Measurements from ENCODE around the gene FAM184B.
"Not testable (repeated sequence)": the region's sequence is repeated elsewhere in the genome, so short reads cannot be mapped to it uniquely, and the experiment has no call there.

The FAM184B gene

DNA sequence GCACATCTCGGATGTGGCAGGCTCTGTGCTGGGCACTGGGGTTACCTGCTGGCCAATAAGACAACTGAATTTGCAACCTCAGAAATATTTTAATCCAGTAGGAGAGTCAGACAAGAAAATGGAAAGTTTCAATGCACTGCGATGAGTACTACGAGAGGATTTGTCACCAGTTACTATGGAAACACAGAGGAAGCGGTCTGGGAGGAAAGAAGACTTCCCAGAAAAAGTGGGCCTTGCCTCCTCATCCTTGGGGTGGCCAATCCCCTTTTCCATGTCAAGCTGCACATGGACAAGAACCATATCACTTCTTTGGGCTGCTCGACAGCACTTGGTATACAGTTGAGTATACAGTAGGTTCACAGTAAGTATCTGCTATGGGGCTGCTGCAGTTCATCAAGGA lies 67.6 kb downstream of the FAM184B start:
- DNase-seq, result no peak

DNA sequence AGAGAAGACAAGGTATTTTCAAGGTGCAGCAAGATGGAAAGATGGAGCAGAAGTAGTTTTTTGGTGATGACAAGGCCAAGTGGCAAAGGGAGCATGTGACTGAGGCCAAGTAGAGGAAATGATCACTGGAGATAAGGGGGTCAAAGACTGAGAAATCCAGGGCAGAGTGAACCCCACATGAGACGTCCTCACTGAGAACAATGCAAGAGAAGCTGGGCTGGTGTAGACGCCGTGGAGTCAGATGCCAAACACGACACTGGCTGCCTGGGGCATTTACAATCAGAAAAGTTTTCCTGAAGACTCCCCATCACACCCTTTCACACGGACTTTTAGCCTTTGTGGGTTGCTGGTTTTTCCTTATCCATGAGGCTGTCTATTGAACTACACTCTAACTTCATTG lies 69.3 kb downstream of the FAM184B start:
- DNase-seq, result no peak

DNA sequence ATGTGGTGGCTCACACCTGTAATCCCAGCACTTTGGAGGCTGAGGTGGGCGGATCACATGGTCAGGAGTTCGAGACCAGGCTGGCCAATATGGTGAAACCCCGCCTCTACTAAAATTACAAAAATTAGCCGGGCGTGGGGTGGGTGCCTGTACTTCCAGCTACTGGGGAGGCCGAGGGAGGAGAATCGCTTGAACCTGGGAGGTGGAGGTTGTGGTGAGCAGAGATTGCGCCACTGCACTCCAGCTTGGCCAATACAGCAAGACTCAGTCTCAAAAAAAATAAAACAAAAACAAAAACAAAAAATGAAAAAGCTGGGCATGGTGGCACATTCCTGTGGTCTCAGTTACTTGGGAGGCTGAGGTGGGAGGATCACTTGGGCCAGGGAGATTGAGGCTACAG lies 70.2 kb downstream of the FAM184B start:
- not testable (repeated sequence) for DNase-seq

DNA sequence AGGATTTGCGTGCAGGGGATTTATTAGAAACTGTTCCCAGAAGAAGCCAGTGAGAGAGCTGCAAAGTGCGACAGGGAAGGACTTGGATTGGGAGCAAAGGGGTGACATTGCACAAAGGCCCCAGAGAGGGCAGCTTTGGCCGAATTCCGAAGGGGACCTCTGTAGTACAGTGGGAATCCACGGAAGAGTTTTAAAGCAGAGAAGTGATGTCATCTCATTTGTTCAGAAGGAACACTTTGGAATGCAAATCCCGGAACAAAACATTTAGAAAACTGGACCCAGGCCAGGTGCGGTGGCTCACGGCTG lies 71.7 kb downstream of the FAM184B start:
- DNase-seq, result no peak

DNA sequence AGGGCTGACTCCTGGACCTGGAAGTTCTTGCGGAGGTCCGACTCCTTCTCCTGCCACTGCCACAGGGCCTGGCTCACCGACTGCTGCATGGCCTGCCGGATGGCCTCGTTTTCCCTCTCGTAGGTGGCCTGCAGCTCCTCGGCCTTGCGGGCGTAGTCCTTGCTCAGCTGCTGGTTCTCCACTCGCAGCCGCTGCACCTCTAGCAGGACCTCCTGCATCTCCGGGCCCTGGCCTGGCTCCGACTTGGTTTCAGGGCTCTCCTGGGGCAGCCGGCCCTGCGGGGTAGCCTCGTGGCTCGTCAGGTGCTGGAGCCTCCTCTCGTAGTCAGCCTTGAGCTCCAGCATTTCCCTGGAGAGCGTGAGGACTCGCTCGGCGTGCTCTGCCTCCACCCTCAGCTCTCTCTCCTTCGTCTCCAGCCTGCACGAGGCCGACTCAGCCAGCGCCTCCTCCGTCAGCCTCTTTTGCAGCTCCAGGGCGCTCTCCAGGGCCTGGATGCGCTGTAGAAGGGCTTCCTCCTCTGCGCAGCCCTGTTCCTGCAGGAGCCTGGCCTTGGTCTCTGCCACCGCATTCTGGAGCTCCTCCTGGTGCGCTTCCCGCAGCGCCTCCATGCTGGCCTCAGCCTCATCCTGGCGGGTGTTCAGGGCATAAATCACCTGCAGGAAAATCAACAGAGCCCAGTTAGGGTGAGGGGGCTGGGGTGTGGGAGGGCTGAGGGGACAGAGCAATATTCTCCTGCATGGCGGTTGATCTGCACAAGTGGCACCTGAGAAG lies 72.2 kb downstream of the FAM184B start:
- no peak for DNase-seq

DNA sequence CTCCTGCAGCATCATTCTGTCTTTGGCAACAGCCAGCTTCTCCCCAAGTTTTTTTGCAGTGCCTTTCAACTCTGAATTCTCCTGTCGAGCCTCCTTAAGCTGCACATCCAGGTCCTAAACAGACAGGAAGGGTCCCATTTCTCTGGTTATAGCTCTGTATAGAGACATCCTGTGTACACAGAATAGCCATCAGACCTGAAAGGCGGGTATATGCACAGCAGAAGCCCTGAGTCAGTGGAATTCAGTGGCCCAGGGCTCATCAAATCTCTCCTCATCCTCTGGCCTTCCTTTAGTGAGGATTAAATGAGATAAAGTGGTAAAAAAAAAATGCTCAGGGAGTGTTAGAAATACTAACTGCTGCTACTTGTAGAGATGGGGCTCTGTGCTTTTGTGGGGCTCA lies 73.8 kb downstream of the FAM184B start:
- DNase-seq, result no peak

DNA sequence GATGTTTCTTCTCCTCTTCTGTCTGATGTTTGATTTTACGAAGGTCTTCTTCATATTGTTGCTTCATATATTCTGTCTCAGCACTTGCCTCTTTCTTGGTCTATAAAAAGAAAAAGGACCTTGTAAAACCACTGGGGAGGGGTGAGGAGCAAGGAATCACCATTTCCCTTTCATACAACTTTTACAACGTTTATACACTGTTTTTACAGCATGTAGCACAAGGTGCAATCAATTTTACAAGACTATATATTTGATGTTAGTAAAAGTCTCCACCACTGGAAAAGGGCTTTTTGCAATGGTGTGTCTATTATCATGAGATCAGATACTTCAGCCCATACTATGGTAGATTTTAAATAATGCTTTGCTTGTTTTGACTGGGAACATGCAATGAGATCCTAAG lies 76.3 kb downstream of the FAM184B start:
- no peak for DNase-seq

DNA sequence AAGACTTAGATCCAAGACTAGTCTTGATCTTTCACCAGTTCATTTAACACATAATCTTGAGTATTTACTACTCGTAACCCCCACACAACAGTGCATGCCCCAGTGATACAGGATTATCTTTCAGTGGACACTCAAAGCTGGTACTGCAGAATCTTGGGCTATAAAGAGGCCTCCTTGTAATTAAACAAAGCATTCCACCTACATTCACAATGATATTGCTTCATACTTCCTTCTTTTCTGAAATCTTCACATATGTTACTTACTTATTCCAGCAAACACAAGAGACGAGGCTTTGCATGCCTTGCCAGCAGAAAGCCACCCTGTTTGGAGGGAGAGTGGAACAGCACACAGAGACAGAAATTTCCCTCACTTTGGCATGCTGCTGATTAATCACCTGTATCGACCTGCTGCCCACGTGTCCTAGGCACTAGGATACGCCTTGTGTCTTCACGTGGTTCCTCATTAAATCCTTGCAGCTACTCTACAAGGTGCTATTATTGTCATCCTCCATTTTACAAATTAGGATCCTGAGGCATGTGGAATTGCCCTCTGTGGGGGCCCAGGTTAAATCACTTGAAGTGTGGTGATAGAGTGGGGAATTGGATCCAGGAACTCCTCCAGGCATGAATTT lies 77.3 kb downstream of the FAM184B start:
- DNase-seq, result no peak

DNA sequence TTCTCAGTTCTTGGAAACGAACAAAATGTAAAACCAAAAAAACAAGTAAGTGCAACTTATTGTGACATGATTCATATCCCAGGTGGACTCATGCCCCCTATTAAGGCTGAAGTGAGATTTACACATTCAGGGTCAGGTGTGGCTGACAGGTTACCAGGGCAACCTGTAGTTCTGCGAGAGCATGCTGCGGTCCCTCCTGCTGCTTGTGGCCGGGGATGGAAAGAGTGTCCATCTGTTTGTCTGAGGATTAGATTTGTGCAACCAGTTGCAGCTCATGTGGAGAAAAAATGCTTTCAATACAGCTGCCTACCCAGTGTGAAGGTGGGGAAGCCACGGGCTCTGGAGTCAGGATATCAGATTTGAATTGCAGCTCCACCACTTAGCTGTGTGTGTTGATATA lies 78.8 kb downstream of the FAM184B start:
- no peak for DNase-seq

DNA sequence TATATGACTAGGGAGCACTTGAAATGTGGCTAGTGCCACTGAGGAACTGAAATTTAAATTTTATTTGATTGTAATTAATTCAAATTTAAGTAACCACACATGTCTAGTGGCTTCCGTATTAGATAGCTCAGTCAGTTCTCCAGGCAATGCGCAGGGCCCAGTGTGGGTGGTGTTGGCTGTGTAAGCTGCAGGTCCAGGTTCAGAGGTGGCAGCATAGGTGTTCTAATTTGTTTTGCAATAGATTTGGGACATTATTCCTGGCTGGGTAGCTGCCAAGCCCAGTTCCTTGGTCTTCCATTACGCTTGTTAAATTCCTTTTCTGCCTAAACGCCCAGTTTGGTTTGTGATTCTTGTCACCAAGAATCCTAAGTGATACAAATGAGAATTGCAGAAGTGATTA lies 79.5 kb downstream of the FAM184B start:
- DNase-seq, result no peak

DNA sequence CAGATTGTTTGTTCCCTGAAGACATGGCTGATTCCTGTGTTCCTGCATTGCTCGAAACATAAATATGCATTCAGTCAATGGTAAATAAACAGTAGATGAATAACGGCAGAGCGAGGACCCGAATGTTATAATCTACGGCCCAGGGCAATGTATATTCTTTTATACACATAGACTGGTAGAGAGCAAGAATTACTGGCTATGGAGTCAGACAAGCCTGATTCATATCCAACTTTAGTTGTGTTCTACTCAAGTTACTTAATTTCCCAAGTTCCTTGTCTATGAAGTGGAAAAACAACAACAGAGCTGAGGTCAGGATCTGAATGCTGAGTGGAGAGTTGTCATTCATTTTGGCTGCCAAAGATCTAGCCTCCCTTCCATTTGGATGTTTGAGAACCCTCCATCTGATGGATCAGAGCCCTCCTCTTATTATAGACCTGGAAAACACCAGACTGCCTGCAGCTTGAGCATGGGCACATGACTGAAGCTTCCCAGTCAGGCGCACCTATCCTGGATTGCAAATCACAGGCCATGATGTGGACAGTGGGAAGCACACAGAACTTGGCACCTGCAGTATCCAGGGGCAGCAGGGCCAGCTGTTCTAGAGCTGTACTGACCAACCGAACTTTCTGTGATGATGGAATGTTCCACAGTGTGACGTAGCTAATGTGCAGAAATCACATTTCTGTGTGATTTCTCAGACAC lies 80.1 kb downstream of the FAM184B start:
- DNase-seq, result no peak

DNA sequence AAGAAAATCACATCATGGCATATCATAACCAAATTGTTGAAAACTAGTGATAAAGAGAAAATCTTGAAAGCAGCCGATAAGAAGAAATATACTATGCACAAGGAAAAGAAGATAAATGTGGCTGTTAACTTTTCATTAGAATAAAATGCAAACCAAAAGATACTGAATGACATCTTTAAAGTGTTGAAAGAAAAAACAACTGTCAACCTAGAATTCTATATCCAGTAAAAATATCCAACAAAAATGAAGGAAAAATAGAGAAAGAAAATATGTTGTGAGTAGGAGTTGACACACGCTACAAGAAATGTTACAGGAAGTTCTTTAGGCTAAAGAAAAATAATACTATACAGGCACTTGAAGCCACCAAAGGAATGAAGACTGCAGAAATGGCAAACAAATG lies 82.0 kb downstream of the FAM184B start:
- no peak for DNase-seq

DNA sequence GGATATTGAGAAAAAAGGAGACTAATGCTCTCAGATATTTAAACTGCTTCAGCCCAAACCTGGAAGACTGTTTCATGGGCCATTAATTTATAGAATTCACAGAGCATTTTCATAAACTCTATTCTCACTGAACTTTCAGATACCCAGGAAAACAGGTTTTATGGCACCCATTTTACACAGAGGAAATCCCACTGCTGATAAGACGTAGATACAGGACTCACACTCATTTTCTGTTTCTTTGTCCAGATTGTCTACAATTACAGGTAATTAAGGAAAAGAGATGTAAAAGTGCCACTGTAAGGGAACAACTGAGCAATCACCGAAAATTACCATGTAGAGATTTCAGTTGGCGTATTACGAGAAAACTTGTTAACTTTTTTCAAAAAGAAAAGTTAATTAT lies 83.3 kb downstream of the FAM184B start:
- DNase-seq, result no peak

DNA sequence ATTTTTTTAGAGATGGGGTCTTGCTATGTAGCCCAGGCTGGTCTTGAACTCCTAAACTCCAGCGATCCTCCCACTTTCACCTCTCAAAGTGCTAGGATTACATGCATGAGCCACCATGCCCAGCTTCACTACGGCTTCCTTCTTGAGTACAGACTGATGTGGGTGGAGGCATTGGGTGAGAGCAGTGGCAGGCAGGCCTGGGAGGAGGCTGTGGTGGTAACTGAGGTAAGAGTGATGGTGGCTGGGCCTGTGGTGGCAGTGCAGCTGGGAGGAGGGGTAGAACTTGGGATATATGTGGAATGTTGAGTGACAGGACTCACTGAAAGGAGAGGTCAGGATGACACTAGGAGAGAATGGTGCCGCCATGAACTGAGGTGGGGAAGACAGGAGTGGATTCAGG lies 86.1 kb downstream of the FAM184B start:
- DNase-seq, result no peak

DNA sequence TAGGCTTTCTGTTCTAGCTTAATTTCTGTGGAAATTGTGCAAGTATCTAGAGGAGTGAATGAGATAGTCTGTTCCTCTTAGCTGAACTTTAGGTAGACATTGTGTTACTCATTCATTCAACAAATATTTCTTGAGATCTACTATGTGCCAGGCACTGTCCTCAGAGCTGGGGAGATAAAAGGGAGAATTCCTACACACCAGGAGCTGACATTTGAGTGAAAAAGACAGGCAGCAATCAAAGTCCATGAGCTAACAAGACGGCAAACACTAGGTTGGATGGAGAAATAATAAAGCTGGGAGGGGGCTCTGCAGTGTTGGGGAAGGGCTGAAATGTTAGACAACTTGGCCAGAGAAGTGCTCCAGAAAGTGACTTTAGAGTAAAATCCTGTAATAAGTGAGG lies 86.9 kb downstream of the FAM184B start:
- no peak for DNase-seq

DNA sequence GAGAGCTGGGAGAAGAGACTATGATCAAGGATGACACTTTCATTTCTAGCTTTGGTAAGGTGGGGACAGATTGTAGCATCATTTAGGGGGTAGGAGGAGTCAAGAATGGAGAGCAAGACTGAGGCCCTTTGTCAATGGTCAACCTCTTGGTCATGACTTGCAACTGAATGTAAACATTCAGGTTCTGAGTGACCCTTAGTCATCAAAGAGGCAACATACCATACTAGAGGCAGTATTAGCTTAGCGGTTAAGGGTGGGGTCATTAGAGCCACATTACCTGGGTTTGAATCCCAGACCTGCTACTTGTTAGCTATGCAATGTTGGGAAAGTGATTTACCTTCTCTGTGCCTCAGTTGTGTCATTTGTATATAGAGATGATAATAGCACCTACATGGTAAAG lies 90.5 kb downstream of the FAM184B start:
- DNase-seq, result no peak

DNA sequence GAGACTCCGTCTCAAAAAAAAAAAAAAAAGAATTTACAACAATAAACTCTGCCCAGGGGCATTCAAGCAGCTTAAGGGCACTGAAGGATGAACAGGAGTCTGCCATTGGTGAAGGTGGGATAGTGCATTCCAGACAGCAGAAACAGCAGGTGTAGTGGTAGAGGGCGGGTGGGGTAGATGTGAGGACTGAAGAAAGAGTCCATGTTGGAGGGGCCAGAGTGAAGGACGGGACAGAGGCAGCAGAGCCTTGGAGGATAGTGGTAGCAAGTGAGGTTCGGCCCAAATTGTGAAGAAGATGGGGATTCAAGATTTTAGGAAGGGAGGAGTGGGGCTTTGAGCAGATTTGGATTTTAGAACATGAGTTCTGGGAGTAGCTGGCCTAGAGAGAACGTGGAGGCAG lies 91.3 kb downstream of the FAM184B start:
- no peak for DNase-seq

DNA sequence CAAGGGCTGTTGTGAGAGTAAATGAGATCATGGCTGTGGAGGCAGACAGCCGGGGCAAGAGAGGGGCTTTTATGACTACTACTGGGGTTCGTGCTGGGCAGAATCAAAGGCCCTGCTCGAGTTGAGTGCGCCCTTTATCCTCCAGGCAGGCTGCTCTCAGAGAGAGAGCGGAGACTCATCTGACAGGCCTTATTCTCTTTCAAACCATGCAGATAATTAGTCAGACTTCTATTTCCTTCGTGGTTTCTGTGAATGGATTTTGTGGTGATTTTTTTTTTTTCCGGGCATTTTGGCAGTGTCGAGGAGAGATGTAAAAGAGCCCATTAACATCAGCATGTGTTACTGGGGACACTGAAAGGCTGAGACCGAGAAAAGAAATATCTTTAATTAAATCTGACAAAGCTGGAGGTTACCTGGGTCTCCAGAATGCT lies 93.4 kb downstream of the FAM184B start:
- DNase-seq, result no peak

DNA sequence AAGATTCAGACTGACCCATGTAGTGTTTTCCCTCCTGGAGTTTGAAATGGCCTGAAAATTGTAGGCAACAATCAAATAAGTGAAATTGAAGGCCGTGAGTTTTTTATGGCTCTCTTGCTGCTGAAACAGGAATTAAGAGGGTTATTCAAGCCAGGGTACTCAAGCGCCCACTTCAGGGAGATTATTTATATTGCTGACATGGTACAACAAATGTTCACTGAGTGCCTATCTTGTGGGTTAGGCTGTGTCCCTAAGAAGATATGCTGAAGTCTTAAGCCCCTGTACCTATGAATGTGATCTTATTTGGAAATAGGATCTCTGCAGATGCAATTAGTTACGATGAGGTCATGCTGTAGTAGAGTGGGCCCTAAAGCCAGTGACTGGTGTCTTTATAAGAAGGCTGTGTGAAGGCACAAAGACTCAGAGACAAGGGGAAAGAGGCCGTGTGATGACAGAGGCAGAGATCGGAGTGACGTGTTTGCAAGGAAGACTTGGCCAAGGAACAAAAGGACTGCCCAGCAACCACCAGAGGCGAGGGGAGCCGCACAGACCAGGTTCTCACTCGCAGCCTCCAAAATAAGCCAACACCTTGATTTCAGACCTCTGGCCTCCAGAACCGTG lies 94.1 kb downstream of the FAM184B start:
- DNase-seq, result no peak

DNA sequence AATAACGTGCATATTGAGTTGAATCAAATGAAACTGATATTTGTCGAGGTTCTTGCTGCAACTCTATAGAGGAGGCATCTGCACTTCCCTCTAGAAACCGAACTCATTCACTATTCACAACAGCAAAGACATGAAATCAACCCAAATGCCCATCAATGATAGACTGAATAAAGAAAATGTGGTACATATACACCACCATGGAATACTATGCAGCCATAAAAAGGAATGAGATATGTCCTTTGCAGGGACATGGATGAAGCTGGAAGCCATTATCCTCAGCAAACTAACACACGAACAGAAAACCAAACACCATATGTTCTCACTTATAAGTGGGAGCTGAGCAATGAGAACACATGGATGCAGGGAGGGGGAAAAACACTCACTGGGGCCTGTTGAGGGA lies 96.8 kb downstream of the FAM184B start:
- not testable (repeated sequence) for DNase-seq

DNA sequence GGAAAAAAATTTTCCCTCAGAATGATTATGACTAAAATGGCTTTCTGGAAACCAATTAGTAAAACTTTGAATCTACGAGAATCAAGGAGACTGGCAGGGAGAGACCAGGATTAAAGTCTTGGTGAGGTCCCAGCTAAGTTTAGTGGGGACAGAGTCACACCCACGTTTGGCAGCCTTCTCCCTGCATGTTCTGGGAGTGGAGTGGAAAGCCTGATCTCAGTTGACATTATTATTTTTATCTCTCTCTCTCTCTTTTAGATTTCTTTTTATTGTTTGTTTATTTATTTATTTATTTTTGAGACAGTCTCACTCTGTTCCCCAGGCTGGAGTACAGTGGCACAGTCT lies 99.2 kb downstream of the FAM184B start:
- no peak for DNase-seq

DNA sequence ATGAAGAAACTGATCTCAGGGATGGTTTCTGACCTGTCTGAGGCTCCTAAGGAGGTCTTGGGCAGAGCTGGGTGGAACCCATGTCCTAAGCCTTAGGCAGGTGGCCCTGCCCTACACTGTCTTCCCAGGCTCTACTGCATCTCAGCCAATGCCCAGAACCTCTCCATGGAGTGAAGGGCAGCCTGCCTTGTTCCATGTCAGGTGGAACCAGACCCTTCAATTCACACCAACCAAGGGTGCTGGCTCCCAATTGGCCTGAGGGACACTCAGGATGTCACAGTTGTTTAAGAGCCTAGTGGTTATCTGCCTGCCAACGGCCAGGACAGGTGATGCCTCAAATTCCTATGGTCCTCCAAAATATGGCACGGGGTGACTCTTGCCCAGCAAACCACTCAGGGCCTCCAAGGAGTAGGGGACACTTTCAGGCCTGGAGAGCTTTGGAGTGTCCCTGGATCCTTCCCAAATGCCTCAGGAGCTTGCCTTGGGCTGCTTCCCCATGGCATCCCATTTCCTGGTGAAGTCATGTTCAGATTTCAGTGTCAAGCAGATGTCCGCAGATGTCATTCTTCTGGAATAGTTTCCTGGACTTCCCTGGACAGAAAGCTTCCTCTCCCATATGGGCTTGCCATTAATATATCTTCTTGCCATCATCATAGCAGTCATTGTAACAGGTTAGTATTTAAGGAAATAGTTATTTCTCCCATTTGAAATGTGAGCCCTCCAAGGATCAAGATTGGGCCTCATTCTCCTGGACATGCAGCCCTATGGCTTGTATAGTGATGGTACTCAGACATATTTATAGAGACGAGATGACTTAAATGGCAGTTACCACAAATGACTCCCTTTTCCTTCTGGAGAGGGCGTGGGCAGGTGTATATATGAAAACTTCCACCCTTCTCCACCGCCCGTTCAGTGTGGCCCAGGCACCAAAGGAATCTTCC lies 99.9 kb downstream of the FAM184B start:
- DNase-seq, result no peak
